Mesenchymal stem cell (in vitro differentiated cells and primary cell): ENCODE data around the gene TIMM44.
A peak's percentile ranks its signal among the peaks of the same experiment; 100 is the strongest.

Source experiments
- DNase-seq: peaks from one replicate; pipeline ENCODE4 v3.0.0-alpha.2; 2013
- H2AFZ ChIP-seq: one replicate; pipeline ENCODE4 v1.6.1; 2013; ENCODE audit warnings: low read depth, mild to moderate bottlenecking, control low read depth, inconsistent platforms, low read length, moderate library complexity
- H2AK5ac ChIP-seq: 2 replicates; pipeline ENCODE4 v1.6.1; 2013; ENCODE audit warnings: low read length, moderate library complexity, mild to moderate bottlenecking, inconsistent platforms; ENCODE audit not compliant: severe bottlenecking
- H2BK120ac ChIP-seq: one replicate; pipeline ENCODE4 v1.6.1; 2013; ENCODE audit warnings: low read depth, mild to moderate bottlenecking, inconsistent platforms, low read length, moderate library complexity
- H2BK12ac ChIP-seq, 2 experiments: one replicate each; pipeline ENCODE4 v1.6.1; 2013; ENCODE audit warnings: inconsistent platforms in 2 of 2, low read length in 2 of 2, mild to moderate bottlenecking in 2 of 2, moderate library complexity in 2 of 2, control low read depth in 1 of 2
- H2BK15ac ChIP-seq: one replicate; pipeline ENCODE4 v1.6.1; 2013; ENCODE audit warnings: mild to moderate bottlenecking, low read depth, inconsistent platforms; ENCODE audit not compliant: poor library complexity, severe bottlenecking
- H2BK5ac ChIP-seq: 2 replicates; pipeline ENCODE4 v1.6.1; 2013; ENCODE audit warnings: low read depth, mild to moderate bottlenecking, low read length, control low read depth, inconsistent platforms; ENCODE audit not compliant: poor library complexity, severe bottlenecking
- H3K14ac ChIP-seq, 2 experiments: one replicate each; pipeline ENCODE4 v1.6.1; 2013; ENCODE audit warnings: inconsistent platforms in 2 of 2, low read length in 2 of 2, control low read depth in 1 of 2, mild to moderate bottlenecking in 1 of 2, moderate library complexity in 1 of 2
- H3K18ac ChIP-seq, 2 experiments: one replicate each; pipeline ENCODE4 v1.6.1; 2013; ENCODE audit warnings: inconsistent platforms in 2 of 2, low read length in 2 of 2, control low read depth in 1 of 2, low read depth in 1 of 2, mild to moderate bottlenecking in 1 of 2
- H3K23ac ChIP-seq, 2 experiments: one replicate each; pipeline ENCODE4 v1.6.1; 2013; ENCODE audit warnings: inconsistent platforms in 2 of 2, low read length in 2 of 2, mild to moderate bottlenecking in 2 of 2, moderate library complexity in 2 of 2, control low read depth in 1 of 2
- H3K27ac ChIP-seq: 2 replicates; pipeline ENCODE4 v1.5.1; 2013; ENCODE audit warnings: mild to moderate bottlenecking, moderate library complexity, low read length, control low read depth, inconsistent platforms; ENCODE audit not compliant: poor library complexity, severe bottlenecking
- H3K27me3 ChIP-seq, 2 experiments: 2 replicates each; pipeline versions ENCODE4 v1.6.1 to v1.7.0; 2013; ENCODE audit warnings: low read length in 2 of 2, mild to moderate bottlenecking in 2 of 2, moderate library complexity in 2 of 2, control low read depth in 1 of 2, inconsistent platforms in 1 of 2; ENCODE audit not compliant: control insufficient read depth in 1 of 2, insufficient read depth in 1 of 2
- H3K36me3 ChIP-seq, 2 experiments: 2 replicates each; pipeline versions ENCODE4 v1.6.1 to v1.7.0; 2013; ENCODE audit warnings: low read length in 2 of 2, control low read depth in 1 of 2, inconsistent platforms in 1 of 2, low read depth in 1 of 2, mild to moderate bottlenecking in 1 of 2; ENCODE audit not compliant: insufficient read depth in 2 of 2, control insufficient read depth in 1 of 2
- H3K4ac ChIP-seq, 2 experiments: one replicate each; pipeline ENCODE4 v1.6.1; 2013; ENCODE audit warnings: inconsistent platforms in 2 of 2, low read length in 2 of 2, mild to moderate bottlenecking in 2 of 2, moderate library complexity in 2 of 2, control low read depth in 1 of 2, low read depth in 1 of 2
- H3K4me1 ChIP-seq: 2 replicates; pipeline ENCODE4 v1.6.1; 2013; ENCODE audit warnings: low read depth, low read length, control low read depth; ENCODE audit not compliant: control insufficient read depth, insufficient read depth
- H3K4me2 ChIP-seq: 2 replicates; pipeline ENCODE4 v1.6.1; 2013; ENCODE audit warnings: low read length, mild to moderate bottlenecking, inconsistent platforms; ENCODE audit not compliant: poor library complexity, severe bottlenecking
- H3K4me3 ChIP-seq, 2 experiments: 2 replicates each; pipeline versions ENCODE4 v1.5.1 to v1.7.0; 2013; ENCODE audit warnings: low read length in 2 of 2, mild to moderate bottlenecking in 2 of 2, control low read depth in 1 of 2, low read depth in 1 of 2; ENCODE audit not compliant: insufficient read depth in 1 of 2
- H3K79me1 ChIP-seq: replicated peaks from 2 replicates; pipeline ENCODE4 v1.6.1; 2013; ENCODE audit warnings: mild to moderate bottlenecking, control low read depth, low read length, inconsistent platforms; ENCODE audit not compliant: poor library complexity, severe bottlenecking
- H3K9ac ChIP-seq: 2 replicates; pipeline ENCODE4 v1.7.0; 2013; ENCODE audit warnings: mild to moderate bottlenecking, low read length, moderate library complexity
- H3K9me3 ChIP-seq: 2 replicates; pipeline ENCODE4 v1.7.0; 2013; ENCODE audit warnings: mild to moderate bottlenecking, low read length; ENCODE audit not compliant: control insufficient read depth
- H4K8ac ChIP-seq: one replicate; pipeline ENCODE4 v1.6.1; 2013; ENCODE audit warnings: inconsistent platforms, mild to moderate bottlenecking, low read length, moderate library complexity
- H4K91ac ChIP-seq: one replicate; pipeline ENCODE4 v1.6.1; 2013; ENCODE audit warnings: mild to moderate bottlenecking, low read length, inconsistent platforms
- WGBS: methylation state at CpG from one replicate; pipeline ENCODE4 v1.1.7; 2013; ENCODE audit warnings: mixed read lengths; 5-methylcytosine and 5-hydroxymethylcytosine counted together

The TIMM44 gene

GRCh38 chr19:7920519-7921301 is 22.8 kb downstream of the TIMM44 start:
- H2BK12ac ChIP-seq, result no peak overlapping the region
- H3K36me3 ChIP-seq, result peaks cover 18 to 34% of the 10 kb centered on the region in 2 experiments

GRCh38 chr19:7919610-7920518 is 23.6 kb downstream of the TIMM44 start, which contains the start of gene SNAPC2:
Gene SNAPC2 (plus strand): TSS chr19:7920338. CDS start chr19:7920367, 29 bp downstream.
- H2BK15ac ChIP-seq, result peak within 1 kb of the TSS; percentile 95
- H3K4me3 ChIP-seq, result peak within 1 kb of the TSS; percentile 81 to 94
- H3K9ac ChIP-seq, result peak within 1 kb of the TSS; percentile 84
- peak within 1 kb of the TSS; percentile 66 for H4K91ac ChIP-seq
- peaks cover 46% of the 10 kb centered on the region for H3K4me1 ChIP-seq
- peak; percentile 93 for DNase-seq
- H2BK5ac ChIP-seq, result peak within 1 kb of the TSS; percentile 54
- peak within 1 kb of the TSS; percentile 26 to 80 for H3K18ac ChIP-seq
- WGBS, result 19% methylated on average over 62 of the region's 62 CpGs
- peak within 1 kb of the TSS in 1 of 2 experiments; percentile 0 for H2BK12ac ChIP-seq
- H3K4ac ChIP-seq, result peak within 1 kb of the TSS; percentile 48 to 91
- H2AFZ ChIP-seq, result peak within 1 kb of the TSS; percentile 96
- H3K79me1 ChIP-seq, result peaks cover 9% of the 10 kb centered on the region
- peaks cover 17 to 26% of the 10 kb centered on the region in 2 experiments for H3K27me3 ChIP-seq
- H2BK120ac ChIP-seq, result no peak within 1 kb of the TSS
- peaks cover 18 to 38% of the 10 kb centered on the region in 2 experiments for H3K36me3 ChIP-seq
- H3K23ac ChIP-seq, result no peak within 1 kb of the TSS
- peak within 1 kb of the TSS in 1 of 2 experiments; percentile 79 for H3K14ac ChIP-seq
- H2AK5ac ChIP-seq, result peak within 1 kb of the TSS; percentile 0
- peak within 1 kb of the TSS; percentile 7 for H4K8ac ChIP-seq
- peak within 1 kb of the TSS; percentile 77 for H3K4me2 ChIP-seq
- no peaks in the 10 kb centered on the region for H3K9me3 ChIP-seq
- H3K27ac ChIP-seq, result peak within 1 kb of the TSS; percentile 30

More at GRCh38 chr19:7920519-7921301, 22.8 kb downstream of the TIMM44 start:
- Histone ChIP-seq H3K9me3 (no peaks in the 10 kb centered on the region), H3K23ac (no peak overlapping the region), H2AFZ (peak overlapping the region; percentile 96), H3K27ac (peak overlapping the region; percentile 30), H3K27me3 (peaks cover 9 to 20% of the 10 kb centered on the region in 2 experiments), H2BK15ac (peak overlapping the region; percentile 85), H3K79me1 (peaks cover 9% of the 10 kb centered on the region), H3K4me2 (peak overlapping the region; percentile 77), H3K18ac (peak overlapping the region; percentile 26 to 80), H4K91ac (no peak overlapping the region), H4K8ac (no peak overlapping the region), H2BK5ac (peak overlapping the region; percentile 54), H3K4me3 (peak overlapping the region; percentile 81 to 94), H3K4me1 (peaks cover 53% of the 10 kb centered on the region), H3K9ac (peak overlapping the region; percentile 84), H2AK5ac (no peak overlapping the region), H3K14ac (peak overlapping the region in 1 of 2 experiments; percentile 79), H3K4ac (peak overlapping the region in 1 of 2 experiments; percentile 91), H2BK120ac (no peak overlapping the region)
- peak; percentile 94 for DNase-seq
- WGBS, result 7% methylated on average over 53 of the region's 62 CpGs

- no peak overlapping the region for H2BK5ac ChIP-seq
- H3K36me3 ChIP-seq, result peaks cover 18 to 35% of the 10 kb centered on the region in 2 experiments
- peaks cover 9% of the 10 kb centered on the region for H3K79me1 ChIP-seq
- H3K27me3 ChIP-seq, result peaks cover 21 to 31% of the 10 kb centered on the region in 2 experiments
- H3K23ac ChIP-seq, result no peak overlapping the region
- H2AFZ ChIP-seq, result no peak overlapping the region
- WGBS, result 92% methylated on average over 42 of the region's 42 CpGs
- no peak overlapping the region for H4K8ac ChIP-seq
- H3K4me3 ChIP-seq, result no peak overlapping the region
- no peak overlapping the region for H4K91ac ChIP-seq
- H3K18ac ChIP-seq, result no peak overlapping the region
- peaks cover 43% of the 10 kb centered on the region for H3K4me1 ChIP-seq
- no peak overlapping the region for H3K27ac ChIP-seq
- H2BK15ac ChIP-seq, result no peak overlapping the region
- H2BK120ac ChIP-seq, result no peak overlapping the region
- H2AK5ac ChIP-seq, result no peak overlapping the region
- DNase-seq, result no peak
- H3K4ac ChIP-seq, result no peak overlapping the region
- H3K9ac ChIP-seq, result no peak overlapping the region
- H3K14ac ChIP-seq, result no peak overlapping the region
- no peak overlapping the region for H3K4me2 ChIP-seq
- no peak overlapping the region for H2BK12ac ChIP-seq
- no peaks in the 10 kb centered on the region for H3K9me3 ChIP-seq
These were observed 24.6 kb downstream of the TIMM44 start for GRCh38 chr19:7918615-7919421.
